Left ventricle myocardium inferior (tissue), 1 donor: ENCODE data around the gene CUL4B. TPM values are rescaled to one million over a fixed set of nuclear protein-coding genes. Genes with fewer than 3 reads are reported as not detected.

Source experiments
- DNase-seq: peaks from one replicate; pipeline ENCODE4 v3.0.0-alpha.2; 2020
- H3K27ac ChIP-seq: fragments of 200-600 bp; replicated peaks from 2 replicates; pipeline ENCODE4 v1.8.0; 2021
- H3K27me3 ChIP-seq: fragments of 200-600 bp; 2 replicates; pipeline ENCODE4 v1.8.0; 2021; ENCODE audit warnings: low read depth
- H3K36me3 ChIP-seq: fragments of 200-600 bp; 2 replicates; pipeline ENCODE4 v1.8.0; 2021
- H3K4me1 ChIP-seq: fragments of 200-600 bp; 2 replicates; pipeline ENCODE4 v1.8.0; 2021
- H3K4me3 ChIP-seq: fragments of 200-600 bp; 2 replicates; pipeline ENCODE4 v1.8.0; 2021; ENCODE audit warnings: mild to moderate bottlenecking, moderate library complexity
- H3K9me3 ChIP-seq: fragments of 200-600 bp; replicated peaks from 2 replicates; pipeline ENCODE4 v1.8.0; 2021
- intact Hi-C: fragments of 100-400 bp; cut with micrococcal nuclease; formaldehyde crosslinking; loops from one replicate; pipeline ENCODE4 v1.11.0; 2022
- total RNA-seq: library from RNA; stranded (reverse); fragmentation: NEBNext Ultra II Directional; extraction: Animal tissue kit (Norgen Biotek cat#: 25700); gene quantifications from one replicate; pipeline ENCODE4 v1.2.1, GENCODE V29; 2021
- TF ChIP-seq, protein P1 (sequence below): fragments of 200-600 bp; IDR thresholded peaks from 2 replicates; pipeline ENCODE4 v1.8.0; 2021; ENCODE audit warnings: antibody characterized with exemption, mild to moderate bottlenecking, borderline replicate concordance
- donor health status: DM: no; HTN: yes; CAD: no; lungs with severe emphysema.

CUL4B gene
- total RNA-seq, 1 donor from 2014 or later, result 18.9 TPM

DNA sequence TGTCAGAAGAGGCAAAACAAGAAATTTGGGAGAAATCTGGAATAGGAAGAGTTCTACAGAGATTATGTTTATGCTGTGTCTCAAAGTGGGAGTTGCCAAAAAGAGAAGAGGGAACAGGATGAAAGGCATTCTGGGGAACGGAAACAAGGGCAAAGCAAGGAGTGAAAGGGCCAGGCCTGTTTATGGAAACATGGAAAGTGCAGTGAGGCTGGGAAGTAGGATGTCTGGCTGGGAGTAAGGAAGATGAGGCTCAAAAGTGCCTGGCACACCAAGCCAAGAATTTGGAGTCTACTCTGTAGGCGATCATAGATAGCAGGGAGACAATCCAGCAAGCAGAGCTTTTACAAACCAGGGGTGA lies 1.8 kb upstream of the CUL4B start:
- Histone ChIP-seq H3K36me3 (no peaks in the 10 kb centered on the region), H3K27me3 (no peaks in the 10 kb centered on the region), H3K9me3 (no peaks in the 10 kb centered on the region), H3K4me3 (peak overlapping the region; percentile 72), H3K4me1 (peaks cover 28% of the 10 kb centered on the region), H3K27ac (peak overlapping the region; percentile 98)
- TF ChIP-seq, protein P1, sequence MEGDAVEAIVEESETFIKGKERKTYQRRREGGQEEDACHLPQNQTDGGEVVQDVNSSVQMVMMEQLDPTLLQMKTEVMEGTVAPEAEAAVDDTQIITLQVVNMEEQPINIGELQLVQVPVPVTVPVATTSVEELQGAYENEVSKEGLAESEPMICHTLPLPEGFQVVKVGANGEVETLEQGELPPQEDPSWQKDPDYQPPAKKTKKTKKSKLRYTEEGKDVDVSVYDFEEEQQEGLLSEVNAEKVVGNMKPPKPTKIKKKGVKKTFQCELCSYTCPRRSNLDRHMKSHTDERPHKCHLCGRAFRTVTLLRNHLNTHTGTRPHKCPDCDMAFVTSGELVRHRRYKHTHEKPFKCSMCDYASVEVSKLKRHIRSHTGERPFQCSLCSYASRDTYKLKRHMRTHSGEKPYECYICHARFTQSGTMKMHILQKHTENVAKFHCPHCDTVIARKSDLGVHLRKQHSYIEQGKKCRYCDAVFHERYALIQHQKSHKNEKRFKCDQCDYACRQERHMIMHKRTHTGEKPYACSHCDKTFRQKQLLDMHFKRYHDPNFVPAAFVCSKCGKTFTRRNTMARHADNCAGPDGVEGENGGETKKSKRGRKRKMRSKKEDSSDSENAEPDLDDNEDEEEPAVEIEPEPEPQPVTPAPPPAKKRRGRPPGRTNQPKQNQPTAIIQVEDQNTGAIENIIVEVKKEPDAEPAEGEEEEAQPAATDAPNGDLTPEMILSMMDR, result no peak
- intact Hi-C loops, result no loop called here
- no peak for DNase-seq

DNA sequence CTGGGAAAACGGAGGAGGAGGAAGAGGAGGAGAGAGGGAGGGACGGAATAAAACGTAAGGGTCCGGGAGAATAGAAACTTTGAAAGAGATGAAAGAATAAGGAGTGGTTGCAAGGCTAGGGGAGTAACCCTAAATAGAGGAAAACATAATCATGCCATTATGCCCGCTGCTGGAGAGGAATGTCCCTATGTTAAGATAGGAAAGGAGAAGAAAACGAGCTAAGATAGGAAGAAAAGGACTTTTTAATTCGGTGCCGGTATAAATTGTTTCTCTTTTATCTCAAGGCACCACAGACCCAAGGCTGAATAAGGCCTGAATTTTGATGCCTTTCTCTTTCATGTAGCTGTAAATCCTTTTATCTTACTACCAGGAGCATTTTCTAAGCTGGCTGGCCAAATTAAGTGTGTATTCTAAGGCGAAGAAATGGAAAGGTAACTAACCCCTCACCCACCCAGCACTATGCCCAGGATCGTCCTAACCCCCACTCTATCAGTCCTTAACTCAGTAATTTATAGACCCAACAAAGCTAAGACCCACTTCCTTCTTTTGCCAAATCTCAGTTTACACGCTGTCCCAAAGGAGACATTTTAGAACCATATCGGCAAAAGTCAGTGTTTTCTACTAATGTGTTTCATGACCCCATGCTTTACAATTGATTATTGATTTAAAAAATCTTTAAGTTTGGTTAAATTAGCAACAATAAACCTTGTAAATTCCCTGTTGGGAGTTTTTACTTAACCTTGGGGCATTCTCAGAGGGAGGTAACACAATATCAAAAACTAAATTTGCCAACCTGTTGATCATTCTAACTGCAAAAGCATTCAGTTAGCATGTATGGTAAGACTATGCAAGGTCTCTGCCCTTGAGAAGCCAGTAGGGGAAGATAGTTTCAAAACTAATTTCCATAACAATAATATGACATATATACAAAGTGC lies 1.1 kb upstream of the CUL4B start:
- Histone ChIP-seq H3K9me3 (no peaks in the 10 kb centered on the region), H3K27ac (peak overlapping the region; percentile 98), H3K27me3 (no peaks in the 10 kb centered on the region), H3K36me3 (peaks cover 4% of the 10 kb centered on the region), H3K4me1 (peaks cover 34% of the 10 kb centered on the region), H3K4me3 (peak overlapping the region; percentile 72)
- intact Hi-C loops, result no loop called here
- TF ChIP-seq, protein P1, result no peak
- no peak for DNase-seq

DNA sequence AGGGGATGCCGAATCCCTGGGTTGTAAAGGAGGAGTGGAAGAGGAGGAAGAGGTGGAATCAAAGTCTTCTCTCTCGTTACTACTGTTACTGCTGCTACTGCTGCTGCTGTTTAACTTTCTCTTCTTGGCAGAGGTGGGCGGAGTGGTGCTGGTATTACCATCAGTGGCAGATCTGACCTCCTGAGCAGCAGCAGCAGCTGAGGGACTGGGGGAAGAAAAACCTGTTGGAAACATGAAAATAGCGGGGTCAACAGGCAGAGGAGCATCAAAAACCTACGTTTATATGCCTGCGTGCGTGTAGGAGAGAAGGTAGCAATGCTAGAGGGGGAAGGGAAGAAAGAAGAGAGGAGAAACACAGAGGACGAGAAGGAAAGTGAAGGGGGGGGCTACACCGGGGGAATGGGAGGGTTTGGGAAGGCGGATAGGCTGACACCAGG lies 339 bp downstream of the CUL4B start:
- Histone ChIP-seq H3K27ac (peak overlapping the region; percentile 98), H3K4me3 (peak overlapping the region; percentile 72), H3K9me3 (no peaks in the 10 kb centered on the region), H3K36me3 (peaks cover 4% of the 10 kb centered on the region), H3K27me3 (no peaks in the 10 kb centered on the region), H3K4me1 (peaks cover 37% of the 10 kb centered on the region)
- intact Hi-C loops, result no loop called here
- TF ChIP-seq, protein P1, result no peak
- DNase-seq, result peak; percentile 13

DNA sequence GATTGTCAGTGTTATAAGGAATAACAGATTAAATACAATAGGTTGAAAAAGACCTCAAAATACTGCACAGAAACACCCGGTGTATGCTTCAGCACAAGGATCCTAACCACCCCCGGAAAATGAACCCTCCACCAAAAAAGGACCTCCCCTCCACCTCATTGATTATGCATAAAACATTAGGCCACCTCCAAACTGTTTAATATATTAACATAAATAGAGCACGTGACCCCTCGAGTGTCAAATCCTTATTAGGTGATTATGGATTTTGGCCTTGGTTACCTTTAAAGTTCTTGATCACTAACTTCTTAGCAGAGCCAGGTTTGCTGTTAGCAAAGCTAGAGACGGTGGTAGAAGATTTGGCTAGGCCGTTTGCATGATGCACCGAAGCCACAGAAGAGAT lies 958 bp downstream of the CUL4B start:
- TF ChIP-seq, protein P1, result no peak
- intact Hi-C loops, result no loop called here

DNA sequence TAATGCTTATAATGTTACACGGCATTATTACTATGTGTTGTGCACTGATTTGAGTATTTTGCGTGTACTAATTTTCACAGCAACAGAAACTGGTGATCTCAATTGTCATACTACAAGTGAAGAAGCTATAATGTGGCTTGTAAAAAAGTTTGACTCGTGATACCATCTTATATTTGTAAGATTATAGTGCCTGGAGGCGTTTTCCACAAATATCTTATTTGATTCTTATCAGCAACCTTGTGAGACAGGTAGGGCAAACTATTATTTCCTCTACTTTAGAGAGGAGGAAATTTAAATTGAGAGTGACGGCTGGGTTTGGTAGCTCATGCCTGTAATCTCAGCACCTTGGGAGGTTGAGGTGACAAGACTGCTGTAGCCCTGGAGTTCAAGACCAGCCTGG lies 4.5 kb downstream of the CUL4B start:
- no peaks in the 10 kb centered on the region for H3K27me3 ChIP-seq
- TF ChIP-seq, protein P1, result no peak
- no peaks in the 10 kb centered on the region for H3K9me3 ChIP-seq
- no peak for DNase-seq
- intact Hi-C loops, result no loop called here
- peaks cover 4% of the 10 kb centered on the region for H3K36me3 ChIP-seq
- peaks cover 32% of the 10 kb centered on the region for H3K4me1 ChIP-seq
- no peak overlapping the region for H3K27ac ChIP-seq
- H3K4me3 ChIP-seq, result no peak overlapping the region

More for the DNA sequence above, 958 bp downstream of the CUL4B start:
- no peaks in the 10 kb centered on the region for H3K9me3 ChIP-seq
- peaks cover 4% of the 10 kb centered on the region for H3K36me3 ChIP-seq
- peaks cover 43% of the 10 kb centered on the region for H3K4me1 ChIP-seq
- no peaks in the 10 kb centered on the region for H3K27me3 ChIP-seq
- H3K27ac ChIP-seq, result peak overlapping the region; percentile 98
- DNase-seq, result no peak
- H3K4me3 ChIP-seq, result peak overlapping the region; percentile 72
